ENCODE measurements around the gene TM9SF1. TPM values are rescaled to one million over a fixed set of nuclear protein-coding genes. Genes with fewer than 3 reads are reported as not detected.
"Not testable (repeated sequence)": the region's sequence is repeated elsewhere in the genome, so short reads cannot be mapped to it uniquely, and the experiment has no call there.

Gene TM9SF1
- total and polyA plus RNA-seq, 2 experiments from 2014 or later, result 12.6 to 27.5 TPM

- peaks cover 88% of the 10 kb centered on the region for H3K36me3 Mint-ChIP-seq (ENCODE audit: low read depth)
- not testable (repeated sequence) for H3K79me2 ChIP-seq (replicated peaks; ENCODE audit: insufficient read depth); H3K9me2 ChIP-seq (ENCODE audit: insufficient read depth); ATAC-seq; H4K20me1 ChIP-seq (replicated peaks; ENCODE audit: insufficient read depth); H3K4me1 ChIP-seq (ENCODE audit: insufficient read depth); H3K27me3 ChIP-seq (ENCODE audit: insufficient read depth); H2AFZ ChIP-seq; H3F3A ChIP-seq (replicated peaks; ENCODE audit: low read depth); H3K4me3 ChIP-seq; DNase-seq (ENCODE audit: low spot score)
- 0 out of 2 replicates have a peak overlapping the region, but pooled peaks have one; percentile 9 for H3K4me2 ChIP-seq
- peaks cover 33% of the 10 kb centered on the region for H3K4me1 Mint-ChIP-seq
- H3K36me3 ChIP-seq (ENCODE audit: insufficient read depth), result peaks cover 14% of the 10 kb centered on the region; the same call in 1 of the 2 replicates
- H3K27ac Mint-ChIP-seq, result peak overlapping the region; percentile 80
- H3K4me3 Mint-ChIP-seq, result peak overlapping the region; percentile 56
- peak overlapping the region; percentile 73 for H3K27ac ChIP-seq (ENCODE audit: low read depth)
- peaks cover 16% of the 10 kb centered on the region for H3K27me3 Mint-ChIP-seq (ENCODE audit: insufficient read depth, low read depth, poor library complexity)
- H3K9me3 Mint-ChIP-seq, result peaks cover 35% of the 10 kb centered on the region
These were observed 8.1 kb upstream of the TM9SF1 start for GRCh38 chr14:24203249-24203886.

GRCh38 chr14:24202538-24202937, 7.3 kb upstream of the TM9SF1 start:
- not testable (repeated sequence) for H3K4me1 ChIP-seq (ENCODE audit: insufficient read depth); H3K9me2 ChIP-seq (ENCODE audit: insufficient read depth); H3K27me3 ChIP-seq (ENCODE audit: insufficient read depth); H3F3A ChIP-seq (replicated peaks; ENCODE audit: low read depth); H2AFZ ChIP-seq; H4K20me1 ChIP-seq (replicated peaks; ENCODE audit: insufficient read depth); H3K79me2 ChIP-seq (replicated peaks; ENCODE audit: insufficient read depth)
- 0 out of 2 replicates have a peak, but pooled peaks cover 11% of the 10 kb centered on the region for H3K36me3 ChIP-seq (ENCODE audit: insufficient read depth)
- peaks cover 16% of the 10 kb centered on the region for H3K27me3 Mint-ChIP-seq (ENCODE audit: insufficient read depth, low read depth, poor library complexity)
- H3K27ac Mint-ChIP-seq, result peak overlapping the region; percentile 80
- peaks cover 84% of the 10 kb centered on the region for H3K36me3 Mint-ChIP-seq (ENCODE audit: low read depth)
- peak overlapping the region; percentile 86 for H3K27ac ChIP-seq (ENCODE audit: low read depth)
- peak overlapping the region; percentile 41 for H3K4me3 ChIP-seq
- H3K4me3 Mint-ChIP-seq, result peak overlapping the region; percentile 56
- ATAC-seq (peak; percentile 30), DNase-seq (ENCODE audit: low spot score) (peak; percentile 46)
- H3K9me3 Mint-ChIP-seq, result peaks cover 35% of the 10 kb centered on the region
- H3K4me1 Mint-ChIP-seq, result peaks cover 33% of the 10 kb centered on the region
- peak overlapping the region; percentile 27; the same call in 1 of the 2 replicates for H3K4me2 ChIP-seq

- H3K36me3 Mint-ChIP-seq (ENCODE audit: low read depth), result peaks cover 59% of the 10 kb centered on the region
- Histone ChIP-seq H3K27ac (ENCODE audit: low read depth) (no peak overlapping the region), H3K9me2 (ENCODE audit: insufficient read depth) (no peaks in the 10 kb centered on the region), H3K36me3 (ENCODE audit: insufficient read depth) (0 out of 2 replicates have a peak, but pooled peaks cover 11% of the 10 kb centered on the region), H3K27me3 (ENCODE audit: insufficient read depth) (no peaks in the 10 kb centered on the region), H3F3A (replicated peaks; ENCODE audit: low read depth) (peaks cover 21% of the 10 kb centered on the region), H3K4me2 (no peak overlapping the region), H2AFZ (no peak overlapping the region), H3K4me1 (ENCODE audit: insufficient read depth) (peaks cover 15% of the 10 kb centered on the region), H3K79me2 (replicated peaks; ENCODE audit: insufficient read depth) (0 out of 2 replicates have a peak, but pooled peaks cover 6% of the 10 kb centered on the region), H3K4me3 (no peak overlapping the region), H4K20me1 (replicated peaks; ENCODE audit: insufficient read depth) (no peaks in the 10 kb centered on the region; the same call in 1 of the 2 replicates)
- no peak overlapping the region; the same call in 2 of the 3 replicates for H3K4me3 Mint-ChIP-seq
- no peak for TF ChIP-seq EZH2 (IDR thresholded peaks at IDR 0.05; ENCODE audit: low read depth, unreplicated experiment)
- TF ChIP-seq NANOG (IDR thresholded peaks at IDR 0.05; ENCODE audit: borderline replicate concordance), result no peak
- no peak for TF ChIP-seq STAT1 (IDR thresholded peaks at IDR 0.05; ENCODE audit: unreplicated experiment)
- TF ChIP-seq POLR2AphosphoS5 (IDR thresholded peaks at IDR 0.05; ENCODE audit: low read depth), result no peak
- TF ChIP-seq ZNF114 (CRISPR knock-in tag; IDR thresholded peaks at IDR 0.05), result no peak
- peak overlapping the region; percentile 54; the same call in 1 of the 2 replicates for H3K27ac Mint-ChIP-seq
- DNase-seq (ENCODE audit: low spot score) (no peak), ATAC-seq (no peak)
- peaks cover 35% of the 10 kb centered on the region for H3K9me3 Mint-ChIP-seq
- H3K27me3 Mint-ChIP-seq (ENCODE audit: insufficient read depth, low read depth, poor library complexity), result peaks cover 24% of the 10 kb centered on the region
- H3K4me1 Mint-ChIP-seq, result peaks cover 43% of the 10 kb centered on the region
These were observed 3.7 kb upstream of the TM9SF1 start for GRCh38 chr14:24198814-24199524.

Measured in GM23338 (cell line).